Measurements from ENCODE around the gene CLDN14. TPM values are rescaled to one million over a fixed set of nuclear protein-coding genes. Genes with fewer than 3 reads are reported as not detected.

The CLDN14 gene
- total and polyA plus RNA-seq, 12 donors, result 0.22 TPM; not detected in 11

- intact Hi-C loops (cut with DNase I), result no loop called here
- Histone ChIP-seq H3K27ac (no peak overlapping the region), H3K36me3 (replicated peaks in 1 of 2) (no peaks in the 10 kb centered on the region), H3K4me1 (replicated peaks in 1 of 2) (no peaks in the 10 kb centered on the region), H3K4me3 (no peak overlapping the region), H3K27me3 (no peaks in the 10 kb centered on the region), H3K9me3 (replicated peaks in 1 of 3) (no peaks in the 10 kb centered on the region)
- DNase-seq, result no peak
- TF ChIP-seq POLR2A (IDR thresholded peaks at IDR 0.05) (no peak), CTCF (IDR thresholded peaks at IDR 0.05) (no peak)
- WGBS, 4 donors, result 84 to 93% (median 93%) methylated on average over 12 of the region's 12 CpGs
These were observed 696 bp upstream of the CLDN14 start for GRCh38 chr21:36480618-36481017.

GRCh38 chr21:36478941-36479340, 981 bp downstream of the CLDN14 start:
- Histone ChIP-seq H3K9me3 (replicated peaks in 1 of 3) (no peaks in the 10 kb centered on the region), H3K4me1 (replicated peaks in 1 of 2) (no peaks in the 10 kb centered on the region), H3K36me3 (replicated peaks in 1 of 2) (no peaks in the 10 kb centered on the region), H3K27ac (no peak overlapping the region), H3K27me3 (no peaks in the 10 kb centered on the region), H3K4me3 (no peak overlapping the region)
- TF ChIP-seq CTCF (IDR thresholded peaks at IDR 0.05), result no peak
- TF ChIP-seq POLR2A (IDR thresholded peaks at IDR 0.05), result no peak
- intact Hi-C loops (cut with DNase I), result no loop called here
- DNase-seq, result no peak
- 53 to 70% (median 65%) methylated on average over 3 to 7 of the region's 7 CpGs for WGBS, 4 donors

- DNase-seq, result peak in 1 of 7 donors; percentile 7
- intact Hi-C loops (cut with DNase I), result no loop called here
- no peak overlapping the region for H3K4me3 ChIP-seq
- H3K4me1 ChIP-seq (replicated peaks in 1 of 2), result no peaks in the 10 kb centered on the region
- WGBS, 4 donors, result 72 to 82% (median 75%) methylated on average over 6 of the region's 6 CpGs
- H3K27me3 ChIP-seq, result no peaks in the 10 kb centered on the region
- H3K36me3 ChIP-seq (replicated peaks in 1 of 2), result no peaks in the 10 kb centered on the region
- H3K27ac ChIP-seq, result no peak overlapping the region
- TF ChIP-seq POLR2A (IDR thresholded peaks at IDR 0.05) (no peak), CTCF (IDR thresholded peaks at IDR 0.05) (no peak)
- no peaks in the 10 kb centered on the region for H3K9me3 ChIP-seq (replicated peaks in 1 of 3)
These were observed 1.7 kb downstream of the CLDN14 start for GRCh38 chr21:36478207-36478701.

GRCh38 chr21:36477559-36477958, 2.4 kb downstream of the CLDN14 start:
- H3K4me3 ChIP-seq, result no peak overlapping the region
- H3K27ac ChIP-seq, result no peak overlapping the region
- DNase-seq, result no peak
- H3K9me3 ChIP-seq (replicated peaks in 1 of 3), result no peaks in the 10 kb centered on the region
- WGBS, 4 donors, result 71 to 85% (median 82%) methylated on average over 7 of the region's 7 CpGs
- no peak for TF ChIP-seq CTCF (IDR thresholded peaks at IDR 0.05)
- no peak for TF ChIP-seq POLR2A (IDR thresholded peaks at IDR 0.05)
- intact Hi-C loops (cut with DNase I), result no loop called here
- H3K4me1 ChIP-seq (replicated peaks in 1 of 2), result no peaks in the 10 kb centered on the region
- no peaks in the 10 kb centered on the region for H3K27me3 ChIP-seq
- no peaks in the 10 kb centered on the region for H3K36me3 ChIP-seq (replicated peaks in 1 of 2)
